Measurements from ENCODE around the gene DPP6. TPM values are rescaled to one million over a fixed set of nuclear protein-coding genes. Genes with fewer than 3 reads are reported as not detected.

DPP6 gene
- total and polyA plus RNA-seq, 12 donors = 0.07 to 2.1 (median 0.16) TPM; not detected in 4

- H3K27ac ChIP-seq = no peak overlapping the region
- peak overlapping the region; percentile 18 to 55 (median 47) for H3K4me3 ChIP-seq
- intact Hi-C loops (cut with DNase I) = loop anchor here in 2 of 10 donors (5.0 to 10.0 kb wide), 2 partner anchors 270 to 433 kb away; no protein-coding TSS in a partner anchor
- H3K27me3 ChIP-seq = peaks cover 0 to 55% (median 37%) of the 10 kb centered on the region in 7 donors
- 26 to 30% methylated on average over 36 of the region's 36 CpGs for WGBS, 2 donors
- no peak for TF ChIP-seq CTCF (IDR thresholded peaks at IDR 0.05)
- peaks cover 0 to 10% (median 0%) of the 10 kb centered on the region in 11 donors for H3K9me3 ChIP-seq
- peaks cover 0 to 12% (median 10%) of the 10 kb centered on the region in 9 donors for H3K4me1 ChIP-seq
- ATAC-seq (peak in 1 of 8 donors; percentile 20), DNase-seq (no peak)
- no peaks in the 10 kb centered on the region for H3K36me3 ChIP-seq
These were observed 862.3 kb downstream of the DPP6 start for GRCh38 chr7:154914308-154914995.

GRCh38 chr7:154914996-154915380, 862.8 kb downstream of the DPP6 start:
- TF ChIP-seq CTCF (IDR thresholded peaks at IDR 0.05) = no peak
- no peak for ATAC-seq
- no peak overlapping the region for H3K4me3 ChIP-seq
- intact Hi-C loops (cut with DNase I) = loop anchor here in 2 of 10 donors (5.0 to 10.0 kb wide), 2 partner anchors 270 to 432 kb away; no protein-coding TSS in a partner anchor
- no peak overlapping the region for H3K27ac ChIP-seq
- H3K4me1 ChIP-seq = peaks cover 0 to 12% (median 10%) of the 10 kb centered on the region in 9 donors
- no peak for DNase-seq
- WGBS, 2 donors = 71 to 76% methylated on average over 18 of the region's 18 CpGs
- H3K36me3 ChIP-seq = no peaks in the 10 kb centered on the region
- peaks cover 0 to 10% (median 0%) of the 10 kb centered on the region in 11 donors for H3K9me3 ChIP-seq
- peaks cover 0 to 50% (median 37%) of the 10 kb centered on the region in 7 donors for H3K27me3 ChIP-seq

GRCh38 chr7:154915600-154915999, 863.4 kb downstream of the DPP6 start:
- peaks cover 0 to 44% (median 31%) of the 10 kb centered on the region in 7 donors for H3K27me3 ChIP-seq
- intact Hi-C loops (cut with DNase I) = loop anchor here in 1 of 10 donors (10.0 kb wide), 1 partner anchor 269 kb away; no protein-coding TSS in a partner anchor
- DNase-seq = no peak
- 93% methylated on average over 4 of the region's 4 CpGs for WGBS, 2 donors
- peaks cover 0 to 12% (median 10%) of the 10 kb centered on the region in 9 donors for H3K4me1 ChIP-seq
- peaks cover 0 to 10% (median 0%) of the 10 kb centered on the region in 11 donors for H3K9me3 ChIP-seq
- H3K4me3 ChIP-seq = no peak overlapping the region
- TF ChIP-seq CTCF (IDR thresholded peaks at IDR 0.05) = no peak
- ATAC-seq = peak in 1 of 8 donors; percentile 8
- no peaks in the 10 kb centered on the region for H3K36me3 ChIP-seq
- no peak overlapping the region for H3K27ac ChIP-seq

GRCh38 chr7:154916381-154916780, 864.2 kb downstream of the DPP6 start:
- H3K4me3 ChIP-seq = no peak overlapping the region
- peaks cover 0 to 44% (median 30%) of the 10 kb centered on the region in 7 donors for H3K27me3 ChIP-seq
- H3K4me1 ChIP-seq = peaks cover 0 to 12% (median 10%) of the 10 kb centered on the region in 9 donors
- no peak for TF ChIP-seq CTCF (IDR thresholded peaks at IDR 0.05)
- peaks cover 0 to 4% (median 0%) of the 10 kb centered on the region in 11 donors for H3K9me3 ChIP-seq
- WGBS, 2 donors = 83% methylated on average over 14 of the region's 14 CpGs
- intact Hi-C loops (cut with DNase I) = loop anchor here in 1 of 10 donors (10.0 kb wide), 1 partner anchor 268 kb away; no protein-coding TSS in a partner anchor
- ATAC-seq (no peak), DNase-seq (no peak)
- no peaks in the 10 kb centered on the region for H3K36me3 ChIP-seq
- H3K27ac ChIP-seq = no peak overlapping the region
